ENCODE measurements around the gene CFHR2. TPM values are rescaled to one million over a fixed set of nuclear protein-coding genes. Genes with fewer than 3 reads are reported as not detected.

CFHR2 gene
- total RNA-seq, 1 donor from 2014 or later = 295 TPM

DNA sequence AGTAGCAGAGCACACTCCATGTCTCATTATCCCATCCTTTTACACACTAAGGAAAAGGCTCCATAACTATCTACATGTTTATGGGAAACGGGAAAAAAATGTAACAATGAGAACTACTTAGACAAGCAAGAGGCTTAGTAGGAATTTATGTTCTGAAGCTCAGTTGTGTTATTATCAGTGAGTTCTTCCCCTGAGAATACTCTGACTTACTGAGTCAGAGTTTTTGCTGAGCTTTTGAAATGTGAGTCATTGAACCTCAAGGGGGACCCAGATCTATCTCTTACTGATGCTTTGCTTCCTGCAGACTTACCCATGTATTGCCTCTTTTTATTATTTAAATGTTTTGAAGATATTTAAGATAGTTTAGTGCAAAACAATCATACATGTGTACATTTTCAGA lies 53.9 kb downstream of the CFHR2 start:
- no peak for ATAC-seq
- DNase-seq (ENCODE audit: low spot score) = no peak

DNA sequence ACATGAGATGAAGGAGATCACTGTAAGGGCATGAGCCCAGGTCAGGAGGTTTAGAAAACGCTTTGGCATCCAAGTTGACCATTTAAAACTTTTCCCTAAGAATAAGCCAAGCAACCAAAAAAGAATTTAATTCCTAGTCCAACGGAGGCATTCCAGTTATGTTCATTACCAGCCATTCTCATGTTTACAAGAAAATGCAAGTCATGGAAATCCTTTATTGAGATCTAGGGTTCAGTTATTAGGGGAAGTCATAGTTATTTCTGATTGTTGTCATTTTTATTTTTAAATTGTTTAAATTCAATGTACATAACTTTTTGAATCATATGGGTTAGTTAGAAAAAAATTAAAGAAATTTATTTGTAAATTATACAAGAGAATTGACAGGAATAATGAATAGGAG lies 58.3 kb downstream of the CFHR2 start:
- no peak for DNase-seq (ENCODE audit: low spot score)
- ATAC-seq = no peak

DNA sequence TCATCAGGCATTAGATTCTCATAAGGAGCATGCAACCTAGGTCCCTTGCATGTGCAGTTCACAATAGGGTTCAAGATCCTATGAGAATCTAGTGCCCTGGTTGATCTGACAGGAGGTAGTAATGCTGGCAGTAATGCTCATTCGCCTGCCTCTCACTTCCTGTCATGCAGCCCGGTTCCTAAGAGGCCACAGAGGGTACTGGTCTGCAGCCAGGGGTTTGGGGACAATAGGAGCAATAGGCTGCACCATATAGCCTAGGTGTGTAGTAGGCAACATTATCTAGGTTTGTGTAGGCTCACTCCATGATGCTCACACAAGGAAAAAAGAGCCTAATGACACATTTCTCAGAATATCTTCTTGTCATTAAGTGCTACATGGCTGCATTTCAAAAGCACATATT lies 59.6 kb downstream of the CFHR2 start:
- no peak for ATAC-seq
- DNase-seq (ENCODE audit: low spot score) = no peak

DNA sequence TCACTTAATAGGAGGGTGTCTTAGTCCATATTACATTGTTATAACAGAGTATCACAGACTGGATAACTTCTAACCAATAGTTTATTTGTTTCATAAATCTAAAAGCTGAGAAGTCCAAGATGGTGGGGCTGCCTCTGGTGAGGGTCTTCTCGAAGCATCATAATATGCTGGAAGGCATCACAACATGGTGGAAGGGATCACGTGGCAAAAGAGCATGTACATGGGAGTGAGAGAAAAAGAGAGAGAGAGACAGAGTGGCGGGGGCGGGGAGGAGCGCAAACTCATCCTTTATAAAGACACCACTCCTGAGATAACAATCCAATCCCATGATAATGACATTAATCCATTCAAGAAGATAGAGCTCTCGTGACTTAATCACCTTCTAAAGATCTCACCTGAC lies 65.3 kb downstream of the CFHR2 start:
- ATAC-seq (no peak), DNase-seq (ENCODE audit: low spot score) (no peak)

Other genes with a start within 250 kb of the CFHR2 start
- 279 TPM for gene CFHR3, start 168.9 kb upstream of the CFHR2 start, total RNA-seq
- gene CFHR1, start 124.0 kb upstream of the CFHR2 start, total RNA-seq = 675 TPM
- 97.9 TPM for gene CFHR4, start 55.7 kb upstream of the CFHR2 start, total RNA-seq
- 73.2 TPM for gene CFHR5, start 33.8 kb downstream of the CFHR2 start, total RNA-seq
- 42.2 TPM for gene F13B, start 123.5 kb downstream of the CFHR2 start, total RNA-seq
- 0.35 TPM for gene ASPM, start 202.9 kb downstream of the CFHR2 start, total RNA-seq

All from left lobe of liver (tissue), 2 donors.